ENCODE data around the gene TSPAN19.

TSPAN19 gene

GRCh38 chr12:85036234-85036707, at the start of gene TSPAN19, which contains the start of gene LRRIQ1:
Gene TSPAN19 (minus strand): TSS chr12:85036277. CDS start chr12:85029946, 6,331 bp downstream.
Gene LRRIQ1 (plus strand): TSS chr12:85036351. CDS start chr12:85038177, 1,826 bp downstream.
- peak; percentile 99 for ATAC-seq
- TF ChIP-seq ESRRG (CRISPR knock-in tag; IDR thresholded peaks at IDR 0.05) (no peak), TCF4 (CRISPR knock-in tag; IDR thresholded peaks at IDR 0.05; ENCODE audit: borderline replicate concordance) (no peak), ZNF70 (CRISPR knock-in tag; IDR thresholded peaks at IDR 0.05) (no peak), CREB5 (CRISPR knock-in tag; IDR thresholded peaks at IDR 0.05; ENCODE audit: low read depth) (no peak), ZFP3 (CRISPR knock-in tag; IDR thresholded peaks at IDR 0.05) (no peak)

GRCh38 chr12:85085066-85085465, 49.0 kb upstream of the TSPAN19 start:
- TF ChIP-seq ZFP30 (CRISPR knock-in tag; IDR thresholded peaks at IDR 0.05) (no peak), ZNF565 (CRISPR knock-in tag; conservative IDR thresholded peaks at IDR 0.05; ENCODE audit: low read depth) (no peak), CSRNP3 (CRISPR knock-in tag; IDR thresholded peaks at IDR 0.05) (no peak), GLIS3 (CRISPR knock-in tag; IDR thresholded peaks at IDR 0.05) (no peak), PATZ1 (CRISPR knock-in tag; IDR thresholded peaks at IDR 0.05; ENCODE audit: borderline replicate concordance) (no peak), ARNTL (CRISPR knock-in tag; IDR thresholded peaks at IDR 0.05; ENCODE audit: borderline replicate concordance, low read depth) (no peak), TSHZ2 (CRISPR knock-in tag; IDR thresholded peaks at IDR 0.05) (no peak), TOX (CRISPR knock-in tag; IDR thresholded peaks at IDR 0.05; ENCODE audit: borderline replicate concordance) (no peak), OSR1 (CRISPR knock-in tag; IDR thresholded peaks at IDR 0.05) (no peak), PPARA (CRISPR knock-in tag; IDR thresholded peaks at IDR 0.05; ENCODE audit: borderline replicate concordance) (no peak), ISL1 (CRISPR knock-in tag; IDR thresholded peaks at IDR 0.05) (no peak), POU6F1 (CRISPR knock-in tag; IDR thresholded peaks at IDR 0.05; ENCODE audit: borderline replicate concordance, low read depth) (no peak), RARB (CRISPR knock-in tag; IDR thresholded peaks at IDR 0.05) (no peak), ZNF8 (CRISPR knock-in tag; IDR thresholded peaks at IDR 0.05) (no peak)
- ATAC-seq = no peak

GRCh38 chr12:85076688-85077430, 40.8 kb upstream of the TSPAN19 start:
- peak; percentile 100 for ATAC-seq
- TF ChIP-seq OSR1 (CRISPR knock-in tag; IDR thresholded peaks at IDR 0.05) (no peak), PATZ1 (CRISPR knock-in tag; IDR thresholded peaks at IDR 0.05; ENCODE audit: borderline replicate concordance) (no peak)

Measured in SK-N-SH treated with all-trans-retinoic acid at 6 μM for 48 hours (cell line).